ENCODE results near the gene SDK1. TPM values are rescaled to one million over a fixed set of nuclear protein-coding genes. Genes with fewer than 3 reads are reported as not detected.

Gene SDK1
- total RNA-seq, 1 experiment from 2014 or later, result 9.3 TPM

DNA sequence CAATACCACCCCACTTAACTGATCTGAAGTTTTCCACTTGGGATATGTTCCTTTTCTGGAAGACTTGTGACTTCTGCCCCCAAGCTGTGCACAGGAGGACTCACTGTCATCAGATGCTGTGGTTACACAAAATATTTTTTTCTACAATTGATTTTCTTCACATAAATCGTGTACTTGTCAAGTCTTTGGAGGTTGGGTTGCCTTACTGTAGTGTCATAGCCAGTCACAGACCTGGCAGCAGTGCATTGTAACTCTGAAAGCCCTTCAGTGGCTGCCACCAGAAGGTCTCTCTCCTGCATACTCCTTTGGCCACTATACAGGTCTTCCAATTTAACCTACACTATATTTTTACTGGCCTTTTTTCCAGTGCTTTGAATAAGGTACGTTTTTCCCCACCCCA, 73.2 kb downstream of the SDK1 start:
- Mint-ChIP-seq H3K27ac (no peak overlapping the region), H3K36me3 (no peaks in the 10 kb centered on the region), H3K27me3 (ENCODE audit: low read depth) (no peaks in the 10 kb centered on the region), H3K9me3 (no peaks in the 10 kb centered on the region), H3K4me1 (peaks cover 48% of the 10 kb centered on the region), H3K4me3 (no peak overlapping the region)
- ATAC-seq, result no peak
- CTCF ChIA-PET, result interaction anchor here (1.8 kb wide), 1 partner anchor 26 kb away, joined by 8 read pairs; no protein-coding TSS in a partner anchor
- DNase-seq (ENCODE audit: low spot score), result no peak
- no peak for TF ChIP-seq ETV6 (CRISPR knock-in tag; IDR thresholded peaks at IDR 0.05)
- no peak for TF ChIP-seq ZNF416 (CRISPR knock-in tag; IDR thresholded peaks at IDR 0.05)
- TF ChIP-seq, protein P1, sequence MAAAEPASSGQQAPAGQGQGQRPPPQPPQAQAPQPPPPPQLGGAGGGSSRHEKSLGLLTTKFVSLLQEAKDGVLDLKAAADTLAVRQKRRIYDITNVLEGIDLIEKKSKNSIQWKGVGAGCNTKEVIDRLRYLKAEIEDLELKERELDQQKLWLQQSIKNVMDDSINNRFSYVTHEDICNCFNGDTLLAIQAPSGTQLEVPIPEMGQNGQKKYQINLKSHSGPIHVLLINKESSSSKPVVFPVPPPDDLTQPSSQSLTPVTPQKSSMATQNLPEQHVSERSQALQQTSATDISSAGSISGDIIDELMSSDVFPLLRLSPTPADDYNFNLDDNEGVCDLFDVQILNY (CRISPR knock-in tag; IDR thresholded peaks at IDR 0.05), result no peak
- TF ChIP-seq SOX15 (CRISPR knock-in tag; IDR thresholded peaks at IDR 0.05), result no peak
- TF ChIP-seq ZNF263 (CRISPR knock-in tag; IDR thresholded peaks at IDR 0.05; ENCODE audit: low read depth), result no peak
- no peak for TF ChIP-seq ZNF219 (CRISPR knock-in tag; IDR thresholded peaks at IDR 0.05; ENCODE audit: borderline replicate concordance)
- no peak for TF ChIP-seq CREB1 (CRISPR knock-in tag; IDR thresholded peaks at IDR 0.05)
- TF ChIP-seq PRRX2 (CRISPR knock-in tag; IDR thresholded peaks at IDR 0.05), result no peak
- no peak for TF ChIP-seq TCF7 (CRISPR knock-in tag; IDR thresholded peaks at IDR 0.05; ENCODE audit: low read depth)
- TF ChIP-seq NR2C2 (CRISPR knock-in tag; IDR thresholded peaks at IDR 0.05), result no peak
- TF ChIP-seq NFYB (CRISPR knock-in tag; conservative IDR thresholded peaks at IDR 0.05; ENCODE audit: low read depth), result no peak
- POLR2A ChIA-PET, result no interaction called here

DNA sequence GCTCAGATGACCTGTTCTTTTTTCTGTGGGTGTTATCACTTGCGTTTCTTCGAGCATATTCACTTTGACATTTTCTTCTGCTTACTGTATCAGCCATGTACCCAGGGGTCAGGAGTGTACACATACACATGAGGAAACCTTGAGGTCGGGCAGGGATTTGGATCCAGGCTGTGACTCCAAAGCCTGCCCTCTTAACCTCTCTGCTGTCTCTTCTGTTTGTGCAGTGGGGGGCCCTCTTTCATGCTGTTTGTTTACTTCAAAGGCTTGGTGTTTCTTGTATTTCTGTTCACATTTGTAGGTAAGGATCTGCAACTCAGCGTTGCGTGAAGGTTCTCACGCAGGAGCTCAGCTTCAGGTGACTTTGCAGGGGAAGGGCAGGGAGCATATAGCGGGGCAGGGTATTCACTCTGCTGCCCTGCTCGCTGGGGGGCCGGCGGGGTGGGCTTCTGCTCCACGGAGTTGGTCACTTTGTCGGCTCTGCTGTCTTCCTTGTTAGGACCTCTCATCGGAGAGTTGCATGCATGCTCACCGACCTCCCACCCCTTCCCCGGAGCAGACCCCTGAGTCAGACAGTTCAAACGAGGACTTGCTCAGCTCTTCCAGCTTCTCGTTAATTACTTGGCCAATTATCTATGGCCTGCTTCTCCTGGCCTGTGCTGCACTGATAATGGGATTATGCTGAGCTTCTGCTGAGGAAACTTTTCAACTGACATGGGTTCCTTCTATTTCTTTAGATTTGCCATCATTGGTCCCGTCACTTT, 77.5 kb downstream of the SDK1 start:
- TF ChIP-seq ZNF671 (CRISPR knock-in tag; IDR thresholded peaks at IDR 0.05) (no peak), ELF4 (CRISPR knock-in tag; IDR thresholded peaks at IDR 0.05; ENCODE audit: low read depth) (no peak), RORB (CRISPR knock-in tag; IDR thresholded peaks at IDR 0.05) (no peak), ZNF317 (CRISPR knock-in tag; IDR thresholded peaks at IDR 0.05; ENCODE audit: borderline replicate concordance, low read depth) (no peak), ZNF396 (CRISPR knock-in tag; IDR thresholded peaks at IDR 0.05; ENCODE audit: borderline replicate concordance) (no peak), IRF2 (CRISPR knock-in tag; IDR thresholded peaks at IDR 0.05; ENCODE audit: borderline replicate concordance, low read depth) (no peak)
- TF ChIP-seq, protein P2, sequence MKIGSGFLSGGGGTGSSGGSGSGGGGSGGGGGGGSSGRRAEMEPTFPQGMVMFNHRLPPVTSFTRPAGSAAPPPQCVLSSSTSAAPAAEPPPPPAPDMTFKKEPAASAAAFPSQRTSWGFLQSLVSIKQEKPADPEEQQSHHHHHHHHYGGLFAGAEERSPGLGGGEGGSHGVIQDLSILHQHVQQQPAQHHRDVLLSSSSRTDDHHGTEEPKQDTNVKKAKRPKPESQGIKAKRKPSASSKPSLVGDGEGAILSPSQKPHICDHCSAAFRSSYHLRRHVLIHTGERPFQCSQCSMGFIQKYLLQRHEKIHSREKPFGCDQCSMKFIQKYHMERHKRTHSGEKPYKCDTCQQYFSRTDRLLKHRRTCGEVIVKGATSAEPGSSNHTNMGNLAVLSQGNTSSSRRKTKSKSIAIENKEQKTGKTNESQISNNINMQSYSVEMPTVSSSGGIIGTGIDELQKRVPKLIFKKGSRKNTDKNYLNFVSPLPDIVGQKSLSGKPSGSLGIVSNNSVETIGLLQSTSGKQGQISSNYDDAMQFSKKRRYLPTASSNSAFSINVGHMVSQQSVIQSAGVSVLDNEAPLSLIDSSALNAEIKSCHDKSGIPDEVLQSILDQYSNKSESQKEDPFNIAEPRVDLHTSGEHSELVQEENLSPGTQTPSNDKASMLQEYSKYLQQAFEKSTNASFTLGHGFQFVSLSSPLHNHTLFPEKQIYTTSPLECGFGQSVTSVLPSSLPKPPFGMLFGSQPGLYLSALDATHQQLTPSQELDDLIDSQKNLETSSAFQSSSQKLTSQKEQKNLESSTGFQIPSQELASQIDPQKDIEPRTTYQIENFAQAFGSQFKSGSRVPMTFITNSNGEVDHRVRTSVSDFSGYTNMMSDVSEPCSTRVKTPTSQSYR (CRISPR knock-in tag; IDR thresholded peaks at IDR 0.05), result no peak
- H3K4me1 Mint-ChIP-seq, result peaks cover 44% of the 10 kb centered on the region
- no peaks in the 10 kb centered on the region for H3K9me3 Mint-ChIP-seq
- H3K4me3 Mint-ChIP-seq, result no peak overlapping the region
- ChIA-PET POLR2A (no interaction called here), CTCF (interaction anchor here (1.4 kb wide), 1 partner anchor 79 kb away, joined by 3 read pairs; no protein-coding TSS in a partner anchor)
- ATAC-seq, result no peak
- H3K27me3 Mint-ChIP-seq (ENCODE audit: low read depth), result no peaks in the 10 kb centered on the region
- DNase-seq (ENCODE audit: low spot score), result no peak
- H3K36me3 Mint-ChIP-seq, result no peaks in the 10 kb centered on the region
- no peak overlapping the region for H3K27ac Mint-ChIP-seq

DNA sequence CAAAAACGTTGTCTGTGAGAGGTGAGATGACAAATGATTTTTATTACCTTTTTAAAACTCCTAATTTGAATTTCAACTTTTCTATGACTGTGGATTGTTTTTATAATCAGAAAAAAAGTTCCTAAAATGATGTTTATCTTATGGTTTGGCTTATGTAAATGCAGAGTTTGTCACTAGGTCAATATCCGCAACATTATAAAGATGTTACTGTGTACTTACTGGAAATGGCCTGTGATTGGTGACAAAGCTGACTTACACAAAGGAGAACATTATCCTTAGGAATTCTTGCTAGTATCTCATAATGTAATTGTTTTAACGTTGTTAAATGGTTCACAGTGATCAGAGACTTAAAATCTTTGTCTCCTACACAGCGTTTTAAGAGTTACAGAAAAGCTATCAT, 79.0 kb downstream of the SDK1 start:
- H3K36me3 Mint-ChIP-seq, result no peaks in the 10 kb centered on the region
- no peak overlapping the region for H3K27ac Mint-ChIP-seq
- no peak for TF ChIP-seq ELF4 (CRISPR knock-in tag; IDR thresholded peaks at IDR 0.05; ENCODE audit: low read depth)
- no peak for TF ChIP-seq FOXK1 (CRISPR knock-in tag; IDR thresholded peaks at IDR 0.05)
- TF ChIP-seq, protein P3, sequence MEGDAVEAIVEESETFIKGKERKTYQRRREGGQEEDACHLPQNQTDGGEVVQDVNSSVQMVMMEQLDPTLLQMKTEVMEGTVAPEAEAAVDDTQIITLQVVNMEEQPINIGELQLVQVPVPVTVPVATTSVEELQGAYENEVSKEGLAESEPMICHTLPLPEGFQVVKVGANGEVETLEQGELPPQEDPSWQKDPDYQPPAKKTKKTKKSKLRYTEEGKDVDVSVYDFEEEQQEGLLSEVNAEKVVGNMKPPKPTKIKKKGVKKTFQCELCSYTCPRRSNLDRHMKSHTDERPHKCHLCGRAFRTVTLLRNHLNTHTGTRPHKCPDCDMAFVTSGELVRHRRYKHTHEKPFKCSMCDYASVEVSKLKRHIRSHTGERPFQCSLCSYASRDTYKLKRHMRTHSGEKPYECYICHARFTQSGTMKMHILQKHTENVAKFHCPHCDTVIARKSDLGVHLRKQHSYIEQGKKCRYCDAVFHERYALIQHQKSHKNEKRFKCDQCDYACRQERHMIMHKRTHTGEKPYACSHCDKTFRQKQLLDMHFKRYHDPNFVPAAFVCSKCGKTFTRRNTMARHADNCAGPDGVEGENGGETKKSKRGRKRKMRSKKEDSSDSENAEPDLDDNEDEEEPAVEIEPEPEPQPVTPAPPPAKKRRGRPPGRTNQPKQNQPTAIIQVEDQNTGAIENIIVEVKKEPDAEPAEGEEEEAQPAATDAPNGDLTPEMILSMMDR (IDR thresholded peaks at IDR 0.05), result no peak
- TF ChIP-seq, protein P4, sequence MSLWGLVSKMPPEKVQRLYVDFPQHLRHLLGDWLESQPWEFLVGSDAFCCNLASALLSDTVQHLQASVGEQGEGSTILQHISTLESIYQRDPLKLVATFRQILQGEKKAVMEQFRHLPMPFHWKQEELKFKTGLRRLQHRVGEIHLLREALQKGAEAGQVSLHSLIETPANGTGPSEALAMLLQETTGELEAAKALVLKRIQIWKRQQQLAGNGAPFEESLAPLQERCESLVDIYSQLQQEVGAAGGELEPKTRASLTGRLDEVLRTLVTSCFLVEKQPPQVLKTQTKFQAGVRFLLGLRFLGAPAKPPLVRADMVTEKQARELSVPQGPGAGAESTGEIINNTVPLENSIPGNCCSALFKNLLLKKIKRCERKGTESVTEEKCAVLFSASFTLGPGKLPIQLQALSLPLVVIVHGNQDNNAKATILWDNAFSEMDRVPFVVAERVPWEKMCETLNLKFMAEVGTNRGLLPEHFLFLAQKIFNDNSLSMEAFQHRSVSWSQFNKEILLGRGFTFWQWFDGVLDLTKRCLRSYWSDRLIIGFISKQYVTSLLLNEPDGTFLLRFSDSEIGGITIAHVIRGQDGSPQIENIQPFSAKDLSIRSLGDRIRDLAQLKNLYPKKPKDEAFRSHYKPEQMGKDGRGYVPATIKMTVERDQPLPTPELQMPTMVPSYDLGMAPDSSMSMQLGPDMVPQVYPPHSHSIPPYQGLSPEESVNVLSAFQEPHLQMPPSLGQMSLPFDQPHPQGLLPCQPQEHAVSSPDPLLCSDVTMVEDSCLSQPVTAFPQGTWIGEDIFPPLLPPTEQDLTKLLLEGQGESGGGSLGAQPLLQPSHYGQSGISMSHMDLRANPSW (CRISPR knock-in tag; conservative IDR thresholded peaks at IDR 0.05; ENCODE audit: low read depth), result no peak
- ChIA-PET POLR2A (no interaction called here), CTCF (interaction anchor here (1.0 kb wide), 1 partner anchor 20 kb away, joined by 9 read pairs; no protein-coding TSS in a partner anchor)
- no peaks in the 10 kb centered on the region for H3K9me3 Mint-ChIP-seq
- peaks cover 44% of the 10 kb centered on the region for H3K4me1 Mint-ChIP-seq
- H3K4me3 Mint-ChIP-seq, result no peak overlapping the region
- ATAC-seq, result no peak
- no peaks in the 10 kb centered on the region for H3K27me3 Mint-ChIP-seq (ENCODE audit: low read depth)
- DNase-seq (ENCODE audit: low spot score), result no peak

Measured in WTC11 (cell line).